WTC11 (cell line): ENCODE measurements around the gene PDZD8.

Experiments used
- AFF4 ChIP-seq: sonication (generic); formaldehyde crosslinking; IDR thresholded peaks from 2 replicates; pipeline ENCODE4 v1.8.1; 2023; ENCODE audit warnings: mild to moderate bottlenecking, missing genetic modification reagents, borderline replicate concordance
- CTCF ChIP-seq: fragments of 200-600 bp; IDR thresholded peaks from 2 replicates; pipeline ENCODE4 v1.8.0; 2022; ENCODE audit warnings: antibody characterized with exemption
- ESRRA ChIP-seq: sonication (generic); formaldehyde crosslinking; IDR thresholded peaks from 2 replicates; pipeline ENCODE4 v1.8.1; 2022; ENCODE audit warnings: mild to moderate bottlenecking, missing genetic modification reagents, borderline replicate concordance
- FOXK1 ChIP-seq: sonication (generic); formaldehyde crosslinking; IDR thresholded peaks from 2 replicates; pipeline ENCODE4 v1.8.0; 2022; ENCODE audit warnings: mild to moderate bottlenecking, moderate library complexity, missing genetic modification reagents
- FOXP4 ChIP-seq: sonication (generic); formaldehyde crosslinking; IDR thresholded peaks from 2 replicates; pipeline ENCODE4 v1.8.0; 2022; ENCODE audit warnings: mild to moderate bottlenecking, missing genetic modification reagents
- MAX ChIP-seq: sonication (generic); formaldehyde crosslinking; IDR thresholded peaks from 2 replicates; pipeline ENCODE4 v1.8.0; 2022; ENCODE audit warnings: mild to moderate bottlenecking, missing genetic modification reagents
- MXD4 ChIP-seq: fragments of 250-450 bp; sonication (Bioruptor Pico); IDR thresholded peaks from 2 replicates; pipeline ENCODE4 v1.8.0; 2021; ENCODE audit warnings: mild to moderate bottlenecking, moderate library complexity, borderline replicate concordance
- NFE2L1 ChIP-seq: sonication (generic); formaldehyde crosslinking; IDR thresholded peaks from 2 replicates; pipeline ENCODE4 v1.8.1; 2023; ENCODE audit warnings: missing genetic modification reagents
- OVOL2 ChIP-seq: fragments of 250-450 bp; sonication (Bioruptor Pico); IDR thresholded peaks from 2 replicates; pipeline ENCODE4 v1.9.0; 2021; ENCODE audit warnings: mild to moderate bottlenecking, borderline replicate concordance
- SP1 ChIP-seq: sonication (generic); formaldehyde crosslinking; conservative IDR thresholded peaks from 2 replicates; pipeline ENCODE4 v1.8.1; 2022; ENCODE audit warnings: missing genetic modification reagents
- ZMAT4 ChIP-seq: fragments of 250-450 bp; sonication (Bioruptor Pico); IDR thresholded peaks from 2 replicates; pipeline ENCODE4 v1.9.0; 2021; ENCODE audit warnings: mild to moderate bottlenecking

GRCh38 chr10:117348236-117348635 is 27.0 kb downstream of the PDZD8 start:
- TF ChIP-seq CTCF (no peak), MAX (CRISPR knock-in tag) (no peak), MXD4 (CRISPR knock-in tag) (no peak), FOXK1 (no peak), SP1 (no peak), AFF4 (CRISPR knock-in tag) (no peak), ZMAT4 (CRISPR knock-in tag) (no peak), NFE2L1 (CRISPR knock-in tag) (no peak), OVOL2 (CRISPR knock-in tag) (no peak), ESRRA (CRISPR knock-in tag) (no peak), FOXP4 (CRISPR knock-in tag) (no peak)
